HG03045 (cell line): Measurements from ENCODE around the gene RPS19BP1.
"Not testable (repeated sequence)": the region's sequence is repeated elsewhere in the genome, so short reads cannot be mapped to it uniquely, and the experiment has no call there.

Source experiments
- ATAC-seq: cut with Tn5 transposase; IDR thresholded peaks from one replicate; pipeline ENCODE4 v1.9.1; 2021; ENCODE audit warnings: mild to moderate bottlenecking, moderate library complexity; ENCODE audit not compliant: unreplicated experiment

RPS19BP1 gene

GRCh38 chr22:39528681-39529486 lies 3.7 kb downstream of the RPS19BP1 start:
- no peak for ATAC-seq

GRCh38 chr22:39528080-39528661 lies 4.4 kb downstream of the RPS19BP1 start:
- ATAC-seq = no peak

- ATAC-seq = no peak
Observed at GRCh38 chr22:39527481-39527961, 5.0 kb downstream of the RPS19BP1 start.

GRCh38 chr22:39526736-39527171 lies 5.8 kb downstream of the RPS19BP1 start:
- ATAC-seq = no peak

- no peak for ATAC-seq
Observed at GRCh38 chr22:39525658-39525975, 6.9 kb downstream of the RPS19BP1 start.

- no peak for ATAC-seq
Observed at GRCh38 chr22:39524753-39525657, 7.5 kb downstream of the RPS19BP1 start.

- ATAC-seq = no peak
Observed at GRCh38 chr22:39524089-39524752, 8.3 kb downstream of the RPS19BP1 start.

- ATAC-seq = no peak
Observed at GRCh38 chr22:39522567-39523300, 9.8 kb downstream of the RPS19BP1 start.

- not testable (repeated sequence) for ATAC-seq
Observed at GRCh38 chr22:39522091-39522490, 10.5 kb downstream of the RPS19BP1 start.

- ATAC-seq = not testable (repeated sequence)
Observed at GRCh38 chr22:39521106-39521885, 11.3 kb downstream of the RPS19BP1 start.

GRCh38 chr22:39520226-39521105 lies 12.1 kb downstream of the RPS19BP1 start, which contains the start of gene ATF4:
TSS of gene ATF4 (plus strand) at chr22:39520562. CDS start at chr22:39521446, 884 bp downstream.
- peak; percentile 47 for ATAC-seq

- ATAC-seq = peak; percentile 71
Observed at GRCh38 chr22:39519681-39520225, 12.8 kb downstream of the RPS19BP1 start.

- ATAC-seq = no peak
Observed at GRCh38 chr22:39518996-39519680, 13.4 kb downstream of the RPS19BP1 start.

- no peak for ATAC-seq
Observed at GRCh38 chr22:39518144-39518786, 14.3 kb downstream of the RPS19BP1 start.

- no peak for ATAC-seq
Observed at GRCh38 chr22:39517470-39517869, 15.1 kb downstream of the RPS19BP1 start.

GRCh38 chr22:39515266-39516050 lies 17.1 kb downstream of the RPS19BP1 start:
- ATAC-seq = no peak
